ENCODE results near the gene NMRAL1. TPM values are rescaled to one million over a fixed set of nuclear protein-coding genes. Genes with fewer than 3 reads are reported as not detected.

NMRAL1 gene
- polyA plus RNA-seq, 1 of the 3 experiments (the other 2 are of a cell fraction), result 99.9 TPM

GRCh38 chr16:4415538-4416199, 58.8 kb downstream of the NMRAL1 start:
- Histone ChIP-seq H4K20me1 (ENCODE audit: insufficient read depth) (peaks cover 7% of the 10 kb centered on the region; the same call in 1 of the 2 replicates), H2AFZ (ENCODE audit: low read depth) (peak overlapping the region; percentile 80; the same call in 1 of the 2 replicates), H3K27me3 (ENCODE audit: insufficient read depth) (no peaks in the 10 kb centered on the region), H3K36me3 (replicated peaks in 1 of 2; ENCODE audit: control insufficient read depth in 1 of 2, insufficient read depth in 2 of 2, low read length in 1 of 2) (peaks cover 0 to 6% of the 10 kb centered on the region in 2 experiments), H3K9me2 (no peaks in the 10 kb centered on the region), H3K9ac (peak overlapping the region; percentile 82), H3K27ac (ENCODE audit: low read depth in 2 of 2, low read length in 1 of 2) (peak overlapping the region; percentile 20 to 58; a peak in 2 of 4 replicates), H3F3A (replicated peaks; ENCODE audit: insufficient read depth) (peaks cover 3% of the 10 kb centered on the region), H3K9me3 (no peaks in the 10 kb centered on the region), H3K79me2 (ENCODE audit: insufficient read depth) (peaks cover 29% of the 10 kb centered on the region; the same call in 1 of the 2 replicates), H3K4me2 (peak overlapping the region; percentile 99), H3K4me1 (ENCODE audit: control insufficient read depth in 1 of 2, insufficient read depth in 2 of 2, low read depth in 1 of 2, low read length in 1 of 2) (peaks cover 6 to 27% of the 10 kb centered on the region in 2 experiments; a peak in 1 of 4 replicates), H3K4me3 (ENCODE audit: low read depth in 2 of 2, low read length in 1 of 2) (peak overlapping the region; percentile 78 to 87)
- no peak for TF ChIP-seq RFX5 (IDR thresholded peaks at IDR 0.05; ENCODE audit: low read length)
- WGBS (ENCODE audit: low lambda C conversion rate), result 19% methylated on average over 17 of the region's 44 CpGs
- DNase-seq, result peak; percentile 77
- POLR2A ChIA-PET, result interaction anchor here (2.1 kb wide), 1 partner anchor 23 kb away, joined by 10 read pairs; no protein-coding TSS in a partner anchor
- CTCF ChIA-PET, result interaction anchor here (0.9 to 13.6 kb wide), 7 partner anchors 13 to 91 kb away, joined by 3 to 189 read pairs (median 4); no protein-coding TSS in a partner anchor

GRCh38 chr16:4414187-4414917, 60.1 kb downstream of the NMRAL1 start:
- Histone ChIP-seq H2AFZ (ENCODE audit: low read depth) (no peak overlapping the region), H3K9me3 (no peaks in the 10 kb centered on the region), H3K4me3 (ENCODE audit: low read depth in 2 of 2, low read length in 1 of 2) (no peak overlapping the region), H3K27me3 (ENCODE audit: insufficient read depth) (no peaks in the 10 kb centered on the region), H3K9me2 (no peaks in the 10 kb centered on the region), H3K36me3 (replicated peaks in 1 of 2; ENCODE audit: control insufficient read depth in 1 of 2, insufficient read depth in 2 of 2, low read length in 1 of 2) (peaks cover 0 to 6% of the 10 kb centered on the region in 2 experiments), H3K4me2 (peak overlapping the region; percentile 99; the same call in 1 of the 2 replicates), H3F3A (replicated peaks; ENCODE audit: insufficient read depth) (no peaks in the 10 kb centered on the region), H4K20me1 (ENCODE audit: insufficient read depth) (peaks cover 7% of the 10 kb centered on the region), H3K4me1 (ENCODE audit: control insufficient read depth in 1 of 2, insufficient read depth in 2 of 2, low read depth in 1 of 2, low read length in 1 of 2) (peaks cover 6 to 30% of the 10 kb centered on the region in 2 experiments; a peak in 1 of 4 replicates), H3K9ac (no peak overlapping the region), H3K27ac (ENCODE audit: low read depth in 2 of 2, low read length in 1 of 2) (no peak overlapping the region), H3K79me2 (ENCODE audit: insufficient read depth) (peaks cover 37% of the 10 kb centered on the region; the same call in 1 of the 2 replicates)
- 95% methylated on average over 7 of the region's 7 CpGs for WGBS (ENCODE audit: low lambda C conversion rate)
- ChIA-PET CTCF (interaction anchor here (0.7 to 13.6 kb wide), 6 partner anchors 12 to 544 kb away, joined by 3 to 189 read pairs (median 4); partner anchors contain the start of gene SEC14L5), POLR2A (no interaction called here)
- no peak for DNase-seq
- TF ChIP-seq USF1 (IDR thresholded peaks at IDR 0.05; ENCODE audit: borderline replicate concordance, low read depth) (no peak), FOXM1 (IDR thresholded peaks at IDR 0.05; ENCODE audit: low read depth) (no peak), TAF1 (IDR thresholded peaks at IDR 0.05; ENCODE audit: borderline replicate concordance, low read depth, low read length) (no peak), EZH2phosphoT487 (IDR thresholded peaks at IDR 0.05; ENCODE audit: borderline replicate concordance, low read depth) (no peak), RCOR1 (IDR thresholded peaks at IDR 0.05; ENCODE audit: low read length) (no peak), USF2 (IDR thresholded peaks at IDR 0.05; ENCODE audit: borderline replicate concordance, low read depth, low read length) (no peak), MEF2A (IDR thresholded peaks at IDR 0.05; ENCODE audit: borderline replicate concordance, low read depth) (no peak), RXRA (IDR thresholded peaks at IDR 0.05; ENCODE audit: borderline replicate concordance, low read depth) (no peak), POLR2AphosphoS5 (IDR thresholded peaks at IDR 0.05; ENCODE audit: low read depth, low read length) (no peak), EP300 (IDR thresholded peaks at IDR 0.05; ENCODE audit: borderline replicate concordance in 1 of 2, low read depth in 1 of 2, low read length in 1 of 2) (no peak), GATA2 (CRISPR knock-in tag; IDR thresholded peaks at IDR 0.05) (no peak), TEAD4 (IDR thresholded peaks at IDR 0.05; ENCODE audit: borderline replicate concordance, insufficient read depth) (no peak), CTCF (IDR thresholded peaks at IDR 0.05) (no peak), SIN3A (IDR thresholded peaks at IDR 0.05; ENCODE audit: borderline replicate concordance, low read depth, low read length) (no peak), FOSL2 (IDR thresholded peaks at IDR 0.05; ENCODE audit: borderline replicate concordance, low read depth) (no peak)
